ENCODE measurements around the gene PATJ. TPM values are rescaled to one million over a fixed set of nuclear protein-coding genes. Genes with fewer than 3 reads are reported as not detected.

PATJ gene
- total and polyA plus RNA-seq, 2 experiments from 2014 or later, result 35.3 to 68.4 TPM

DNA sequence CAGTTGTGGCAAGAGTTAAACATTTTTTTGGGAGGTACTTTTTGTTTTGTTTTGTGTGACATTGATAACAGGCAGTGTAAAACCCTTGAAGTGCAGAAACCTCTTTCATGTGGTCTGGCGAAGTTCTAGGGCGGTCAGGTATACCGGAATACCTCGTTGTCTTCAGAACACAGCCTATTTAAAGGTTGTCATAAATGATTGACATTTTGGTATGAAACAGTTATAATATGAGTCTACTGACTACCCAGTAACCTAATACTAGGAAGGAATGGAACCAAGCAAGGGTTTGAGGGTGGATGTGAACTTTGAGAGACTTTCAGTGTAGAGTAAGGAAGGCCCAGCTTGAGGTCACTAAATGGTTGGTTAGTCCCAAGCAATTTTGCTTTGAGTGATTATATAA, 40.5 kb downstream of the PATJ start:
- Mint-ChIP-seq H3K27me3 (ENCODE audit: insufficient read depth, low read depth, poor library complexity) (no peaks in the 10 kb centered on the region), H3K36me3 (ENCODE audit: low read depth) (peaks cover 18% of the 10 kb centered on the region; the same call in 2 of the 3 replicates), H3K4me1 (no peaks in the 10 kb centered on the region), H3K4me3 (no peak overlapping the region), H3K9me3 (no peaks in the 10 kb centered on the region), H3K27ac (no peak overlapping the region)
- no peak for ATAC-seq
- Histone ChIP-seq H3K27ac (ENCODE audit: low read depth) (no peak overlapping the region), H3K36me3 (ENCODE audit: insufficient read depth) (peaks cover 2% of the 10 kb centered on the region; the same call in 1 of the 2 replicates), H3K27me3 (ENCODE audit: insufficient read depth) (no peaks in the 10 kb centered on the region), H3K79me2 (replicated peaks; ENCODE audit: insufficient read depth) (no peaks in the 10 kb centered on the region), H3K4me2 (no peak overlapping the region), H2AFZ (no peak overlapping the region), H3K4me3 (no peak overlapping the region), H4K20me1 (replicated peaks; ENCODE audit: insufficient read depth) (peaks cover 16% of the 10 kb centered on the region), H3K4me1 (ENCODE audit: insufficient read depth) (no peaks in the 10 kb centered on the region), H3F3A (replicated peaks; ENCODE audit: low read depth) (no peaks in the 10 kb centered on the region), H3K9me2 (ENCODE audit: insufficient read depth) (no peaks in the 10 kb centered on the region)
- TF ChIP-seq, protein P1, sequence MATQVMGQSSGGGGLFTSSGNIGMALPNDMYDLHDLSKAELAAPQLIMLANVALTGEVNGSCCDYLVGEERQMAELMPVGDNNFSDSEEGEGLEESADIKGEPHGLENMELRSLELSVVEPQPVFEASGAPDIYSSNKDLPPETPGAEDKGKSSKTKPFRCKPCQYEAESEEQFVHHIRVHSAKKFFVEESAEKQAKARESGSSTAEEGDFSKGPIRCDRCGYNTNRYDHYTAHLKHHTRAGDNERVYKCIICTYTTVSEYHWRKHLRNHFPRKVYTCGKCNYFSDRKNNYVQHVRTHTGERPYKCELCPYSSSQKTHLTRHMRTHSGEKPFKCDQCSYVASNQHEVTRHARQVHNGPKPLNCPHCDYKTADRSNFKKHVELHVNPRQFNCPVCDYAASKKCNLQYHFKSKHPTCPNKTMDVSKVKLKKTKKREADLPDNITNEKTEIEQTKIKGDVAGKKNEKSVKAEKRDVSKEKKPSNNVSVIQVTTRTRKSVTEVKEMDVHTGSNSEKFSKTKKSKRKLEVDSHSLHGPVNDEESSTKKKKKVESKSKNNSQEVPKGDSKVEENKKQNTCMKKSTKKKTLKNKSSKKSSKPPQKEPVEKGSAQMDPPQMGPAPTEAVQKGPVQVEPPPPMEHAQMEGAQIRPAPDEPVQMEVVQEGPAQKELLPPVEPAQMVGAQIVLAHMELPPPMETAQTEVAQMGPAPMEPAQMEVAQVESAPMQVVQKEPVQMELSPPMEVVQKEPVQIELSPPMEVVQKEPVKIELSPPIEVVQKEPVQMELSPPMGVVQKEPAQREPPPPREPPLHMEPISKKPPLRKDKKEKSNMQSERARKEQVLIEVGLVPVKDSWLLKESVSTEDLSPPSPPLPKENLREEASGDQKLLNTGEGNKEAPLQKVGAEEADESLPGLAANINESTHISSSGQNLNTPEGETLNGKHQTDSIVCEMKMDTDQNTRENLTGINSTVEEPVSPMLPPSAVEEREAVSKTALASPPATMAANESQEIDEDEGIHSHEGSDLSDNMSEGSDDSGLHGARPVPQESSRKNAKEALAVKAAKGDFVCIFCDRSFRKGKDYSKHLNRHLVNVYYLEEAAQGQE (IDR thresholded peaks at IDR 0.05; ENCODE audit: unreplicated experiment), result no peak
- TF ChIP-seq JUNB (IDR thresholded peaks at IDR 0.05; ENCODE audit: unreplicated experiment) (no peak), ZNF331 (CRISPR knock-in tag; IDR thresholded peaks at IDR 0.05; ENCODE audit: low read depth) (no peak), POLR2AphosphoS5 (IDR thresholded peaks at IDR 0.05; ENCODE audit: low read depth) (no peak), ZNF114 (CRISPR knock-in tag; IDR thresholded peaks at IDR 0.05) (no peak), EZH2 (IDR thresholded peaks at IDR 0.05; ENCODE audit: low read depth, unreplicated experiment) (no peak), CREB1 (CRISPR knock-in tag; IDR thresholded peaks at IDR 0.05; ENCODE audit: low read depth) (no peak), EZH2phosphoT487 (IDR thresholded peaks at IDR 0.05; ENCODE audit: unreplicated experiment) (no peak), NANOG (IDR thresholded peaks at IDR 0.05; ENCODE audit: borderline replicate concordance) (no peak), STAT1 (IDR thresholded peaks at IDR 0.05; ENCODE audit: unreplicated experiment) (no peak)
- TF ChIP-seq, protein P2, sequence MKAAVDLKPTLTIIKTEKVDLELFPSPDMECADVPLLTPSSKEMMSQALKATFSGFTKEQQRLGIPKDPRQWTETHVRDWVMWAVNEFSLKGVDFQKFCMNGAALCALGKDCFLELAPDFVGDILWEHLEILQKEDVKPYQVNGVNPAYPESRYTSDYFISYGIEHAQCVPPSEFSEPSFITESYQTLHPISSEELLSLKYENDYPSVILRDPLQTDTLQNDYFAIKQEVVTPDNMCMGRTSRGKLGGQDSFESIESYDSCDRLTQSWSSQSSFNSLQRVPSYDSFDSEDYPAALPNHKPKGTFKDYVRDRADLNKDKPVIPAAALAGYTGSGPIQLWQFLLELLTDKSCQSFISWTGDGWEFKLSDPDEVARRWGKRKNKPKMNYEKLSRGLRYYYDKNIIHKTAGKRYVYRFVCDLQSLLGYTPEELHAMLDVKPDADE (IDR thresholded peaks at IDR 0.05), result no peak
- TF ChIP-seq, protein P3, sequence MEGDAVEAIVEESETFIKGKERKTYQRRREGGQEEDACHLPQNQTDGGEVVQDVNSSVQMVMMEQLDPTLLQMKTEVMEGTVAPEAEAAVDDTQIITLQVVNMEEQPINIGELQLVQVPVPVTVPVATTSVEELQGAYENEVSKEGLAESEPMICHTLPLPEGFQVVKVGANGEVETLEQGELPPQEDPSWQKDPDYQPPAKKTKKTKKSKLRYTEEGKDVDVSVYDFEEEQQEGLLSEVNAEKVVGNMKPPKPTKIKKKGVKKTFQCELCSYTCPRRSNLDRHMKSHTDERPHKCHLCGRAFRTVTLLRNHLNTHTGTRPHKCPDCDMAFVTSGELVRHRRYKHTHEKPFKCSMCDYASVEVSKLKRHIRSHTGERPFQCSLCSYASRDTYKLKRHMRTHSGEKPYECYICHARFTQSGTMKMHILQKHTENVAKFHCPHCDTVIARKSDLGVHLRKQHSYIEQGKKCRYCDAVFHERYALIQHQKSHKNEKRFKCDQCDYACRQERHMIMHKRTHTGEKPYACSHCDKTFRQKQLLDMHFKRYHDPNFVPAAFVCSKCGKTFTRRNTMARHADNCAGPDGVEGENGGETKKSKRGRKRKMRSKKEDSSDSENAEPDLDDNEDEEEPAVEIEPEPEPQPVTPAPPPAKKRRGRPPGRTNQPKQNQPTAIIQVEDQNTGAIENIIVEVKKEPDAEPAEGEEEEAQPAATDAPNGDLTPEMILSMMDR (conservative IDR thresholded peaks at IDR 0.05; ENCODE audit: low read depth in 2 of 2), result no peak
- TF ChIP-seq, protein P4, sequence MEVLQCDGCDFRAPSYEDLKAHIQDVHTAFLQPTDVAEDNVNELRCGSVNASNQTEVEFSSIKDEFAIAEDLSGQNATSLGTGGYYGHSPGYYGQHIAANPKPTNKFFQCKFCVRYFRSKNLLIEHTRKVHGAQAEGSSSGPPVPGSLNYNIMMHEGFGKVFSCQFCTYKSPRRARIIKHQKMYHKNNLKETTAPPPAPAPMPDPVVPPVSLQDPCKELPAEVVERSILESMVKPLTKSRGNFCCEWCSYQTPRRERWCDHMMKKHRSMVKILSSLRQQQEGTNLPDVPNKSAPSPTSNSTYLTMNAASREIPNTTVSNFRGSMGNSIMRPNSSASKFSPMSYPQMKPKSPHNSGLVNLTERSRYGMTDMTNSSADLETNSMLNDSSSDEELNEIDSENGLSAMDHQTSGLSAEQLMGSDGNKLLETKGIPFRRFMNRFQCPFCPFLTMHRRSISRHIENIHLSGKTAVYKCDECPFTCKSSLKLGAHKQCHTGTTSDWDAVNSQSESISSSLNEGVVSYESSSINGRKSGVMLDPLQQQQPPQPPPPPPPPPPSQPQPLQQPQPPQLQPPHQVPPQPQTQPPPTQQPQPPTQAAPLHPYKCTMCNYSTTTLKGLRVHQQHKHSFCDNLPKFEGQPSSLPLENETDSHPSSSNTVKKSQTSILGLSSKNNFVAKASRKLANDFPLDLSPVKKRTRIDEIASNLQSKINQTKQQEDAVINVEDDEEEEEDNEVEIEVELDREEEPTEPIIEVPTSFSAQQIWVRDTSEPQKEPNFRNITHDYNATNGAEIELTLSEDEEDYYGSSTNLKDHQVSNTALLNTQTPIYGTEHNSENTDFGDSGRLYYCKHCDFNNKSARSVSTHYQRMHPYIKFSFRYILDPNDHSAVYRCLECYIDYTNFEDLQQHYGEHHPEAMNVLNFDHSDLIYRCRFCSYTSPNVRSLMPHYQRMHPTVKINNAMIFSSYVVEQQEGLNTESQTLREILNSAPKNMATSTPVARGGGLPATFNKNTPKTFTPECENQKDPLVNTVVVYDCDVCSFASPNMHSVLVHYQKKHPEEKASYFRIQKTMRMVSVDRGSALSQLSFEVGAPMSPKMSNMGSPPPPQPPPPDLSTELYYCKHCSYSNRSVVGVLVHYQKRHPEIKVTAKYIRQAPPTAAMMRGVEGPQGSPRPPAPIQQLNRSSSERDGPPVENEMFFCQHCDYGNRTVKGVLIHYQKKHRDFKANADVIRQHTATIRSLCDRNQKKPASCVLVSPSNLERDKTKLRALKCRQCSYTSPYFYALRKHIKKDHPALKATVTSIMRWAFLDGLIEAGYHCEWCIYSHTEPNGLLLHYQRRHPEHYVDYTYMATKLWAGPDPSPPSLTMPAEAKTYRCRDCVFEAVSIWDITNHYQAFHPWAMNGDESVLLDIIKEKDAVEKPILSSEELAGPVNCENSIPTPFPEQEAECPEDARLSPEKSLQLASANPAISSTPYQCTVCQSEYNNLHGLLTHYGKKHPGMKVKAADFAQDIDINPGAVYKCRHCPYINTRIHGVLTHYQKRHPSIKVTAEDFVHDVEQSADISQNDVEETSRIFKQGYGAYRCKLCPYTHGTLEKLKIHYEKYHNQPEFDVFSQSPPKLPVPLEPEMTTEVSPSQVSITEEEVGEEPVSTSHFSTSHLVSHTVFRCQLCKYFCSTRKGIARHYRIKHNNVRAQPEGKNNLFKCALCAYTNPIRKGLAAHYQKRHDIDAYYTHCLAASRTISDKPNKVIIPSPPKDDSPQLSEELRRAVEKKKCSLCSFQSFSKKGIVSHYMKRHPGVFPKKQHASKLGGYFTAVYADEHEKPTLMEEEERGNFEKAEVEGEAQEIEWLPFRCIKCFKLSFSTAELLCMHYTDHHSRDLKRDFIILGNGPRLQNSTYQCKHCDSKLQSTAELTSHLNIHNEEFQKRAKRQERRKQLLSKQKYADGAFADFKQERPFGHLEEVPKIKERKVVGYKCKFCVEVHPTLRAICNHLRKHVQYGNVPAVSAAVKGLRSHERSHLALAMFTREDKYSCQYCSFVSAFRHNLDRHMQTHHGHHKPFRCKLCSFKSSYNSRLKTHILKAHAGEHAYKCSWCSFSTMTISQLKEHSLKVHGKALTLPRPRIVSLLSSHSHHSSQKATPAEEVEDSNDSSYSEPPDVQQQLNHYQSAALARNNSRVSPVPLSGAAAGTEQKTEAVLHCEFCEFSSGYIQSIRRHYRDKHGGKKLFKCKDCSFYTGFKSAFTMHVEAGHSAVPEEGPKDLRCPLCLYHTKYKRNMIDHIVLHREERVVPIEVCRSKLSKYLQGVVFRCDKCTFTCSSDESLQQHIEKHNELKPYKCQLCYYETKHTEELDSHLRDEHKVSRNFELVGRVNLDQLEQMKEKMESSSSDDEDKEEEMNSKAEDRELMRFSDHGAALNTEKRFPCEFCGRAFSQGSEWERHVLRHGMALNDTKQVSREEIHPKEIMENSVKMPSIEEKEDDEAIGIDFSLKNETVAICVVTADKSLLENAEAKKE (CRISPR knock-in tag; IDR thresholded peaks at IDR 0.05), result no peak
- no peak for DNase-seq (ENCODE audit: low spot score)
